MM.1S (cell line): Measurements from ENCODE around the gene KIAA1755.

ENCODE experiments used
- CTCF ChIP-seq: fragments of 300-600 bp; sonication (generic); IDR thresholded peaks from 2 replicates; pipeline ENCODE4 v1.5.1; 2016; ENCODE audit warnings: antibody characterized with exemption, low read length, mixed read lengths
- EZH2 ChIP-seq: fragments of 300-600 bp; sonication (generic); optimal IDR thresholded peaks from 2 replicates; pipeline ENCODE3; 2017; ENCODE audit warnings: low read depth, mild to moderate bottlenecking, antibody characterized with exemption, low read length, mixed read lengths

GRCh38 chr20:38172408-38172807 lies 88.1 kb downstream of the KIAA1755 start:
- TF ChIP-seq CTCF, result no peak
- TF ChIP-seq EZH2, result no peak
